ENCODE results near the gene CDH13.

- TF ChIP-seq CTCF (IDR thresholded peaks at IDR 0.05) (no peak), POLR2A (IDR thresholded peaks at IDR 0.05) (no peak)
Measured at GRCh38 chr16:82884320-82884898, 257.6 kb downstream of the CDH13 start.

All from Peyer's patch (tissue), 4 donors.